Stimulated activated CD4-positive, alpha-beta T cell treated with anti-CD3 and anti-CD28 coated beads, Interleukin-2, amount 100 ng/mL, for 48 hours (primary cell): ENCODE measurements around the gene MTHFD1L.
"Not testable (repeated sequence)": the region's sequence is repeated elsewhere in the genome, so short reads cannot be mapped to it uniquely, and the experiment has no call there.

Experiments used
- DNase-seq, 2 donors: peaks; one replicate each; pipeline ENCODE4 v3.0.0-alpha.2; 2020

MTHFD1L gene

GRCh38 chr6:151044465-151045441 is 179.3 kb downstream of the MTHFD1L start:
- no peak for DNase-seq

DNA sequence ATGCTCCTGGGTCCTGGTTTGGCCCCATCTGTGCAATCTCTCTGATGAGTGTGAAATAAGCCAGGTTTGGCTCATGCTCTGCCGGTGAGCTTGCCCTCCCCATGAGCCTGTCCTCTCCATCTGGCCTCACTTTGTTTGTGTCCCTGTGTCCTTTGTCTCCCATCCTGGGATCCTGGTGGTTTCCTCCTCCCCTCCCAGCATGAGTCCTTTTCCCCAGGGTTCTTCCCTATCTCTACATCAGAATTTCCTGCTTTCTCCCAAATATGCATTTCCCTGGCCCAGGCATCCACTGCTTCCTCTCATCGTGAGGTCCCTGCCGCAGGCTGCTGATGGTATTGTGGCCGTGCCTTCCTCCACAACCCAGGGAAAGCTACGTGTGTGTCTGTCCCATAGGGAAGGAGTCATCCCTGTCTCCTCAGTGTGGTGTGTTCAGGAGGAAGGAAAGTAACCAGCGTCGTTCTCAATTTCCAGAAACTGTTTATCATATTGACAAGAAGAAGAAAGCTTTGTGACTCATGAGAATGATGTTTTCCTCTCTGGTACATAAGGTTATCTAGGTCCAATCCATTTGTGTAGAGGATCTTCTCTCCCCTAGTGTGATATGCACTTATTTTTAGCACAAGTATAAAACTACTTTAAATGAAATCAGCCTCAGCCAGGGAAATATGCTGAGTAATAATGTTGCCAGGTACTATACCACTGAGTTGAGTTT is 180.2 kb downstream of the MTHFD1L start:
- not testable (repeated sequence) for DNase-seq

DNA sequence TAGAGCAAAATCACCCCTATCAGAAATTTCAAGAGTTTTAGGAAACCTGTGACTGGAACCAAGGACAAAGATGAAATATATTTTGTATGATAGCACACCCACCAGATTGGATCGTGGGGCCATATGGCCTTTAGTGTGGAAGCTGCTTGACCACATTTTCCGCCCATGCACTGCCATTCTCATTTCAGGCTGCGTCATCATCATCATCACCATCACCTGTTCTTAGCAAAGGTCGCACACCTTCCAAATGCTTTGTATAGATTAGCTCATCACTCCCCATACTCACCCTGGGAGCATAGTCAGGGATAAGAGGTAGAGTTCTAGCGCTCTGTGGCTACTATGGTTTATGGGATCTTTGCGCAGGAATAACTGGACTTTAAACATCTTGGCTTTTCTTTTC is 185.7 kb downstream of the MTHFD1L start:
- DNase-seq, result no peak

GRCh38 chr6:151052021-151052646 is 186.6 kb downstream of the MTHFD1L start:
- DNase-seq, result no peak

DNA sequence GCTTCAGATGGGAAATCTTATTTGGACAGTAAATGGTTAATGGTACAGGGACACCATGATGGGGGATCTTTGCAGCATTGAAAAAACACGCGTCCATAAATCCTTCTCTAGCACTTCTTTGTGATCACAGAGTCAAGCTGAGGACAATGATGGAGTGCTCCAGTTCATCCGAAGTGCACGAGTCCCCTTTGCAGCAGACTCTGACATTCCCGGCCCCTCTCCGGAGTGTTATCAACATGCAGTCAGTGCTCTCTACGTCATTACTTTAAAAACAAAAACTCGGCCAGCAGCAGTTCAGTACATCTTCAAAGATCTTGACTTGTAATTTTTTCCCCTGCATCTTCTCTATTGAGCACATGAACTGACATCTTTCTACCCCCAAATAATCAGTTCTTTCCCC is 188.8 kb downstream of the MTHFD1L start:
- DNase-seq, result no peak

DNA sequence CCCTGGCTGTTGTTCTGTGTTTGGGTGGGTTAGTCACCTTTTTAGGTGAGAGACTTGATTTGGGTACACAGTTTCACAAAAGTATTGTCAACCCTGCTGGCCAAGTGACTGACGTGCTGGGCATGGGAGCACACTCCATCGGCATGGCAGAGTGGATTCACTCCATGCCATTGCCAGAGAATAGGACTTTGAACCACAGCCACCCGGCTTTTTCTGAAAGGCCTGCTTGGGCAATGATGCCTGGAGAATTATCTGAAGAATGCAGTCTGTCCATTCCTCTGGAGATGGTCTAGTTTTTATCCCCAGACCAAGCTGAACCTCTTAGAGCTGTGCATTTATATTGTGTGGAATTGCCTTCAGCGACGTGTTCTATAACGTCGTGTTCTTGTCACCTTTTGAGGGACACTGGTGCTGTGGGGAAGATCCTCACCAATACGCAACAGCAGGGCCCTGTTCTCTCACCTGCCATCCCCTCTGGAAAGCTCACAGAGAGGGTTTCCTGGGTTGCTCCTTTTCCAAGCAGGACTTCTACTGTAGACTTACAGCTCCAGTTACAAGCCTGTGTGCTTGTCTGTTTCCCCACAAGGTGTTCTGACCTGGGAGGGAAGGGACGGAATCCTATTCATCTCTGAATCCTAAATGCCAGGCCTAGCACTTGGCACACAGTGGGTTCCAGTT is 190.9 kb downstream of the MTHFD1L start:
- no peak for DNase-seq

DNA sequence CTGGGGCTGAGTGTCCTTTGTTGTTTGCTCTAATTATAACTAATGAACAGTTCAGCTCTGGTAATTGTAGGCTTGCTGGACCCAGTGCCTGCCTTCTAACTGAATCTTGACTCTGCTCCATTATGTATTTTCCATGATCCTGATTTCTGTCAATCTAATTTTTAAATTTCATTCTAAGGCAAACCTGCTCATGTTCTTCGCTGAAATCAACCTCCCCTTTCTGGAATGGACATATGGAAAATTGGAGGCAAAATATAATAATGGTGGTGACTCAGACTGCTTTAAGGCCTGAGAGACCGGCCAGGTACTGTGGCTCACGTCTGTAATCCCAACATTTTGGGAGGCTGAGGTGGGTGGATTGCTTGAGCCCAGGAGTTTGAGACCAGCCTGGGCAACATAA is 191.6 kb downstream of the MTHFD1L start:
- no peak for DNase-seq

DNA sequence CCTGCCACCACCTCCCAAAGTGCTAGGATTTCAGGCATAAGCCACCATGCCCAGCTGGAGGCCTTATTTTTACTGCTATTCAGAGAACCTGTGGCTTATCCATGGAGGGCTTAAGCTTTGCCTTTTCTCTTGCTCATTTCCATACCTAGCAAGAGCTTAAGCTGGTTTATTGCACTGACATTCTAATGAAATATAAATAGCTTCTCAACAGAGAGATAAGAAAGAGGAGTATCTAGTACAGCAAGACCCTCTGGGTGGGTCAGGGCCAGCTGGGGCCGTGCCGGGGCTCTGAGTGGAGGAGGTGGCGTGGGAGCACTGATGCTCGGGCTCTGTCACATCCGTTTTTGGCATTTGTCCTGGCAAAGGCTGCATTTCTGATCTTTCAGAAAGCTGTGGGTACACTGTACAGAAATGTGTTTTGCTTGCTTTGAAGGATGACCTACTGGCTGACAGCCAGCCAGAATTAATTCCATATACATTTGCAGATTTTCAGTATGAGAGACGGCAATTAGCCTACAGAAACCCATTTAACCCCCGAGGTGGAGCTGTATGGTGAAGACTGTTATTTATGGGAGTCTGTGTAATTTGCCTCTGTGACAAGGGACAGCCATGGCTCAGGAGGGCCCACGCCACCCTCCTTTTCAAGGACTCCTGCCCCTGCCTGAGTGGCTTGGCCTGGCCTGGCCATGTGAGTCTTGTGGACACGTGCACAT is 192.7 kb downstream of the MTHFD1L start:
- no peak for DNase-seq

GRCh38 chr6:151059612-151060095 is 194.2 kb downstream of the MTHFD1L start:
- DNase-seq, result no peak

- DNase-seq, result no peak
Observed at GRCh38 chr6:151060096-151060765, 194.7 kb downstream of the MTHFD1L start.

GRCh38 chr6:151060766-151061531 is 195.4 kb downstream of the MTHFD1L start:
- no peak for DNase-seq

- DNase-seq, result no peak
Observed at GRCh38 chr6:151063352-151063751, 197.8 kb downstream of the MTHFD1L start.

DNA sequence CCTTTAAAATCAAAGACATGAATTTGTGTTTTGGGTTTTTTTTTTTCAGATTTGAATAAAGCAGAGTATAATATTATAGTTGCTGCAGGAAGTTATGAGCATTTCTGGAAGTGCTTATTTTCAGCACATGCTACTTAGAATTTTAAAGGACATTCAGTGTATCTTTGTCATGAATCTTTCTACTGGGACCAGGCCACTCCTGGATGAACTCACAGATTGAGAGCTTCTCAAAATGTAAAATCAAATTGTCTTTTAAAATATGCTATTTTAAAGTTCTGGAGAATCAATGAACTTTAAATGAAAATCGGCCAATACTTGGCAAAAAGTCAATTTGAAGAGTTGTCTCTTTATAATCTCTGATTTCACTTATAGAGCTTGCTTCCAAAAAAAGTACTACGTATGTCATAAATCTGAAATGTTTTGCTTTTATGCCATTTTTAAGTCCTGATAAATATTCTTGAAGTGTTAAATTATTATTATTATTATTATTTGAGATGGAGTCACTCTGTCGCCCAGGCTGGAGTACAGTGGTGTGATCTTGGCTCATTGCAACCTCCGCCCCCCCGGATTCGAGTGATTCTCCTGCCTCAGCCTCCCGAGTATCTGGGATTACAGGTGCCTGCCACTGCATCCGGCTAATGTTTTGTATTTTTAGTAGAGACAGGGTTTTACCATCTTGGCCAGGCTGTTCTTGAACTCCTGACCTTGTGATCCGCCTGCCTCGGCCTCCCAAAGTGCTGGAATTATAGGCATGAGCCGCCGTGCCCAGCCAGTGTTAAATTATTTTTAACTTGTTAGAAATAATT is 198.5 kb downstream of the MTHFD1L start:
- DNase-seq, result no peak

GRCh38 chr6:151065027-151065815 is 199.7 kb downstream of the MTHFD1L start:
- DNase-seq, result no peak

DNA sequence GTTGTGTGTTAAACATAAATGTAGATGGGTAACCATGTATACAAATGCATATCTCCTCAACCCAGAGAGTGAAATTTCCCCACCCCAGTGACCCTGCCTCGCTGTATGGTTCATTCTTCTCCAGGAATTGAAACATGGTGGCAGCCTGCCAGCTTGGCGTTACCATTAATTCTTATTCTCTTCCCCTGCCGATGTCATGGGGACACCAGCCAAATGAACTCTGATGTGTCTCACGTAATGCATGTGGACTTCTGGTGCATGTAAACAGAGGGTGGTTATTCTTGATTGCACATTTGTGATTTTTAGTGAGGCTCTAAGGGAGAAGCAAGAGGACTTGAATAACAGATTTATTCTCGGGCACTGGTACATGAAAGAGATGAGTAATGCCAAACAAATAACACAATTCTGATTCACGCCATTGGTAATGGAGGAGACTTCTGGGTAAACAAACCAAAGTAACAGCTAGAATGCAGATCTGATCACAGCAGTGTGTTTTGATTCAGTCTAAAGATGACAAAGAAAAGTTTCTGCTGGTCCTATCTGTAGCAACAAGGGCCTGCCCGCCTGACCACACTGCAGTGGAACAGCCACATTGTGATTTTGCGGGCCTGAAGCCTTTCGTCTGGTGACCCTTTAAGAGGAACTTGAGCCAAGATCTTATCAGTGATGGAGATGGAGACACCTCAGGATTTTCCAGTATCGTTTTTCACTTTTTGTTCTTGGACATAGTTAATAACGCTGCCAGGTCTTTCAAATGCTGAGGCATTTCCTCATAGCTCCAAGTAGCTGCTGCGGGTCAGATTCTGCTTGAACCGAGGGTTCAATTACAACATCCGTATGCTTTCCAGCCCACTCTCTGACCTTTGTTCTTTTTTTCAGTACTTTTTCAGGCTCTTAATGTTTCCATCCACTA is 202.4 kb downstream of the MTHFD1L start:
- no peak for DNase-seq

GRCh38 chr6:151068761-151069312 is 203.3 kb downstream of the MTHFD1L start:
- DNase-seq, result no peak

DNA sequence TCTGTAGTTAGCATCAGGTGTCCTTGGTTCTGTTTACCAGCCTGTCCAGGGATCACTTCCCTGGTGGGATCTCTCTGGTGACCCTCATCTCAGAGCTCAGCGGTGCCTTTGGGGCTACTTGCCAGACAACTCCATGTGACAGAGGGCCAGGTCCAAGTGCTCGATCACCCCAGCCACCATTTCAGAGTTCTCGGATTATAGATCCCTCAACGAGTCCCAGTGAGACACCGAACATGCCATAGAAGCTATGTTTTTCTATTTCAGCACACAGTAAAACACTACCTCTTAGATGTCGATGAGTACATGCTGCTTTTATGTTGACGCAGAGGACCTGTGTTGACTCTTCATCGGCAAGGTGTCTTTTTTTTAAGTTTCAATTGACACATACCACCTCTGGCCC is 204.1 kb downstream of the MTHFD1L start:
- DNase-seq, result no peak
